DMS 273 treated with DMSO at 0.1 percent for 48 hours (cell line): Measurements from ENCODE around the gene B4GAT1.
"Not testable (repeated sequence)": the region's sequence is repeated elsewhere in the genome, so short reads cannot be mapped to it uniquely, and the experiment has no call there.

Experiments used
- DNase-seq: peaks from one replicate; lab custom pipeline; 2025; lab: John Stamatoyannopoulos, UW

B4GAT1 gene

DNA sequence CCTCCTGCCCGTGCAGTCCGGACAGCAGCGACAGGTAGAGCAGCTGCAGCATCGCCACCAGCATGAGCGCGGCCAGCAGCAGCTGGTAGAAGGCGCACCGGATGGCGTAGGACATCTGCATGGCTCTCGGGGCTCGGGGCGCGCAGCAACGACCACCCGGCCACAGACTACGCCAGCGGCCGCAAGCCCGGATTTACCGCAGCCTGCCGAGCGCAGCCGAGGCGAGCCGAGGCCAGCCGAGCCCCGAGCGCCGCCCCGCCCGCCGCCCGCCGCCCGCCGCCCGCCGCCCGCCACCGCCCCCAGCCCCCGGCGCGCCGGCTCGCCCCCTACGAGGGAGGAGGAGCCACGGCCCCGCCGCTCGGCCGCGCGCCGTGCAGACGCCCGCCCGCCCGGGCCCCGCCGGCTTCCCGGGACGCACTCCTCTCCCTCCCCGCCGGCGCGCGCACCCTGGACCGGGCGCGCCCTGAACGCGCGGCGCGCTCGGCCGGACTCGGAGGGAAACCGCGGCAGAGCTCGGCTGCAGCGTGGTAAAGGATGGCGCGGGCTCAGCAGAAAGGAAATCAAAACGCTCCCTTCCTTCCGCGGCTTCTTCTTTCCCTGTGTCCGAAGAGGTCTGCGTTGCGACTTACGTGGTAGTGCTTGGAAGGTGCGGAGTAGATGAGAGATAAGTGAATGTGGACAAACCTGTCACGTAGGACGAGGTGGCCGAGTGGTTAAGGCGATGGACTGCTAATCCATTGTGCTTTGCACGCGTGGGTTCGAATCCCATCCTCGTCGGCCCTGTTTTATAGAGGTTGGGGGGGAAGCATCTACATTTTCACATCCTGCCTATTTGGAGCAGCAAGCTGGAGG is at the start of gene B4GAT1:
TSS of gene B4GAT1 (minus strand) at position 205 of the 852 bp plus-strand sequence. CDS start at position 121, 84 bp downstream.
- DNase-seq = no peak

DNA sequence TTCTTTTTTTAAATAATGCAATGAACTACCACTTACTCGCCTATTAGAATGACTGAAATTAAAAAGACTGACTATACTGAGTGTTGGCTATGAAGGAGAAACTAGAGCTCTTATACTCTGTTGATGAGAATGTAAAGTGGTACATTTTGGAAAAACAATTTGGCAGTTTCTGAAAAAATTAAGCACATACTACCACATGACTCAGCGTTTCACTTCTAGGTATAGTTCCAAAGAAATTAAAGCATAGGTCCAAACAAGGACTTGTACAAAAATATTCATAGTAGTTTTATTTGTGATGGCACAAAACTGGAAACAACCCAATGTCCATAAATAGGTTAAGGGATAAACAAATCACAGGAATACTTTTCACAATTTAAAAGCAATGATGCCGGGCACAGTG is 46.5 kb upstream of the B4GAT1 start:
- DNase-seq = no peak

DNA sequence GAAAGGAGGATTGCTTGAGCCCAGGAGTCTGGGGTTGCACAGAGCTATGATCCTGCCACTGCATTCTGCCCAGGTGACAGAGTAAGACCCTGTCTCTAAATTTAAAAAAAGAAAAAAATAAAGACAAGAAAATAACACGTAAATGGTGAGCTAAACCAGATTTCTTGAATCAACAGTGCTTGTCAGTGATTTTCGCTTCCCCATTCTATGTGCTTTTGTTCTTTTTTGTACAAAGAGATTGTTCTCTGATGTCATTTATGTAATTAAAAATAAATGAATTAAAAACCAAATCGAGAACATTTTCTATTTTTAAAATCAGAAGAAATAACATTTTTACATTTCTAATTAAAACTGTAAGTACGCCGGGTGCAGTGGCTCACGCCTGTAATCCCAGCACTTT is 43.9 kb upstream of the B4GAT1 start:
- no peak for DNase-seq

DNA sequence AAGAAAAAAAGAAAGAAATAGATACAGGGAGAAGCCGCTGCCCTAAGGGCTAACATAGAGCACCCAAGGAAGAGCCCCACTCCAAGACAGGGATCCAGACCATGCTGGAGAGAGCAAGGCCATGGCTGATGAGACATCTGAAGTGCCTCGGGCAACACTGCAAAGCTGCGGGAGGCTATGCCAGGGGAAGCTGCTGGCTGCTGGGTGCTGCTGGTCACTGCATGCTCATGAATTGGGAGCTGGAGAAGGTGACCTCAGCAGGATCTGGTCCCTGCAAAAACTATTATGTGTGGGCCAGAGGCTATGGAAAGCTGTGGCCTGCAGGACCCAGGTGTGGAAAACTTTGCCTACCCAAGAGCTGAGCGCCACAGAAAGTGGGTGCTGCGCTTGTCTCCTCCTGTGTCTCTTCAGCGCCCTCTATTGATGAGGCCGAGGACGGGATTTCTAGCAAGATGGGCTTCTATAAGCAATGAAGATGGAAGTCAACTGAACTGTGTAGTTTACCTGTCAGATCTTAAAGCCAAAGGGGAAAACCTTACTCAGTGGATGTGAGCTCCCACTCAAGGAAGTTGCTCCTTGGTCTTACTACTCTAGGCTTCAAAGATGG is 41.5 kb upstream of the B4GAT1 start:
- peak; percentile 13 for DNase-seq

DNA sequence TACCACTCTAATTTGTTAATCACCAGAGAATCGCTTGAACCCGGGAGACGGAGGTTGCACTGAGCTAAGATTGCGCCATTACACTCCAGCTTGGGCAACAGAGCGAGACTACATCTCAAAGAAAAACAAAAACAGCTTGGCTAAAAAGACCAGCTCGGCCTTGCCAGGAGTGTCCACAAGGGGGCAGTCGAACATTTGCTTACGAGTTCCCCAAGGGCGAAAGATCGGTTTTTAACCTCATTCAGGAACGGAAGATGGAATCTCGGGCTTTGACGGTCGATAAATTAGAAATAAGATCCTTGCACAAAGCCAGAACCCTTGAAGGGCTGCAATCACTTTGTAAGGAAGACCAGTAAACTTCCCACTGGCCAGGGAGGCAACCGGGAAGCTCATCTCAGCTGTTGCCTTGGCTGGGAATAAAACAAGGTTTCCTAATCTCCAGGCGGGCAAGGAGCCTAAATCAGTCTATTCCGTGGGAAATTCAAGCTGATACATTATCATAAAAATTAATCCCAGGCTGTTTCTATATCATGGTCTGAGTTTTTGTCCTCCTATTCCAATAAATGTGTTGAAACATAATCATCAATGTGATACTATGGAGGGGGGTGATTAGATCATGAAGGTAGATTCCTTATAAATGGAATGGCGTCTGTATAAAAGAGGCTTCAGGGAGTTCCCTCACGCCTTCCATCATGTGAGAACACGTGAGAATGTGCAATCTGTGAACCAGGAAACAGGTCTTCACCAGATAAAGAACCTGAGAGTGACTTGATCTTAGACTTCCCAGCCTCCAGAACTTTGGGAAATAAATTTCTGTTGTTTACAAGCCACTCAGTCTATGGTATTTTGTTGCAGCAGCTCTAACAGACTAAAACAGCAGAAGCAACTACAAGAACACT is 39.0 kb upstream of the B4GAT1 start:
- peak; percentile 16 for DNase-seq

DNA sequence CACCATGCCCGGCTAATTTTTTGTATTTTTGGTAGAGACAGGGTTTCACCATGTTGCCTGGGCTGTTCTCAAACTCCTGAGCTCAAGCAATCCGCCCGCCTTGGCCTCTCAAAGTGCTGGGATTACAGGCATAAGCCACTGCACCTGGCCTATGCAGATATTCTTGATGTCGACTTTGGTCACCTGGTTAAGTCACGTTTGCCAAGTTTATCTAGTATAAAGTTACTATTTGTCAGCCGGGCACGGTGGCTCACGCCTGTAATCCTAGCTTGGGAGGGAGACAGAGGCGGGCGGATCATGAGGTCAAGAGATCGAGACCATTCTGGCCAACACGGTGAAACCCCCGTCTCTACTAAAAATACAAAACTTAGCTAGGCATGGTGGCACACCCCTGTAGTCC is 36.9 kb upstream of the B4GAT1 start:
- DNase-seq = not testable (repeated sequence)

DNA sequence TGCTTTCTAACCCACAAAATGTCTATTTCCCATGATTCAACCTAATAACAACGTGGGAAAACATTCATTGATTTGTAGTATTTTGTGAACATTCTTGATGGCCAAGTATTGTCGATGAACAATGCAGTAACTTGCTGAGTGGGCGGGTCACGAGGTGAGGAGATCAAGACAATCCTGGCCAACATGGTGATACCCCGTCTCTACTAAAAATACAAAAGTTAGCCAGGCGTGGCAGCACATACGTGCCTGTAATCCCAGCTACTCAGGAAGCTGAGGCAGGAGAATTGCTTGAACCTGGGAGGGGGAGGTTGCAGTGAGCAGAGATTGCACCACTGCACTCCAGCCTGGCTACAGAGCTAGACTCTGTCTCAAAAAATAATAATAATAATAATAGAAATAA is 32.8 kb upstream of the B4GAT1 start:
- DNase-seq = not testable (repeated sequence)

DNA sequence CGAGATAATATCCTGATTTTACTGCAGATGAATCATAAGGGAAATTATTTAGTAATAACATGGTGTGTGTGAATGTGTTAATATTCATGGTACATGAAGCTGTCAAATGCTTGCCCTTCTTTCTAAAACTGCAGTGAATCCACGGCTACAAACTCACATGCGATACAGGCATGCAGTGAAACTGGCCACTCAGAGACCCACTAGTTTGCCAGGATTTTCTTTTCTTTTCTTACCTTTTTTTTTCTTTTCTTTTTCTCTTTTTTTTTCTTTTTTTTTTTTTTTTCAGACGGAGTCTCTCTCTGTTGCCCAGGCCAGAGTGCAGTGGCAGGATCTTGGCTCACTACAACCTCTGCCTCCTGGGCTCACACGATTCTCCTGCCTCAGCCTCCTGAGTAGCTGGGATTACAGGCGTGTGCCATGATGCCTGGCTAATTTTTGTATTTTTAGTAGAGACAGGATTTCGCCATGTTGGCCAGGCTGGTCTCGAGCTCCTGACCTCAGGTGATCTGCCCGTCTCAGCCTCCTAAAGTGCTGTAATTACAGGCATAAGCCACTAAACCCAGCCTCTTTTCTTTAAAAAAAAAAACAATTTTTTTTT is 26.4 kb upstream of the B4GAT1 start:
- DNase-seq = not testable (repeated sequence)

DNA sequence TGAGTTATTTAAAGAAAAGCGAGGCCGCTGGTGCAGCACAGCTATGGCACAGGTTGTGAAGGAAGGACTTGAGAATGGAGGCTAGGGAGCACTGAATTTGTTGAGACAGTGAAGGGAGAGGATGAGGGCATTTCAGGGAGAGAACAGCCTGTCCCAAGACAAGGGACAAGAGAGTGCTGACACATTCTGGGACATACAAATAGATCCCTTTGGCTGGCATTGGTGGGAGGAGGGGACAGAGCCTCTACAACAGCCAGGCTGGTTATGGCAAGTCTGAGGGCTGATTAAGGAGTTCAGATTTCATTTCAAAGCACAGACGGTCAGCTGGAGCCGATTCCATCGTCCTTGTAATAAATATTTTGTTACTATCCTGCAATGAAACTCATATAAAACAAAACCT is 25.8 kb upstream of the B4GAT1 start:
- no peak for DNase-seq

DNA sequence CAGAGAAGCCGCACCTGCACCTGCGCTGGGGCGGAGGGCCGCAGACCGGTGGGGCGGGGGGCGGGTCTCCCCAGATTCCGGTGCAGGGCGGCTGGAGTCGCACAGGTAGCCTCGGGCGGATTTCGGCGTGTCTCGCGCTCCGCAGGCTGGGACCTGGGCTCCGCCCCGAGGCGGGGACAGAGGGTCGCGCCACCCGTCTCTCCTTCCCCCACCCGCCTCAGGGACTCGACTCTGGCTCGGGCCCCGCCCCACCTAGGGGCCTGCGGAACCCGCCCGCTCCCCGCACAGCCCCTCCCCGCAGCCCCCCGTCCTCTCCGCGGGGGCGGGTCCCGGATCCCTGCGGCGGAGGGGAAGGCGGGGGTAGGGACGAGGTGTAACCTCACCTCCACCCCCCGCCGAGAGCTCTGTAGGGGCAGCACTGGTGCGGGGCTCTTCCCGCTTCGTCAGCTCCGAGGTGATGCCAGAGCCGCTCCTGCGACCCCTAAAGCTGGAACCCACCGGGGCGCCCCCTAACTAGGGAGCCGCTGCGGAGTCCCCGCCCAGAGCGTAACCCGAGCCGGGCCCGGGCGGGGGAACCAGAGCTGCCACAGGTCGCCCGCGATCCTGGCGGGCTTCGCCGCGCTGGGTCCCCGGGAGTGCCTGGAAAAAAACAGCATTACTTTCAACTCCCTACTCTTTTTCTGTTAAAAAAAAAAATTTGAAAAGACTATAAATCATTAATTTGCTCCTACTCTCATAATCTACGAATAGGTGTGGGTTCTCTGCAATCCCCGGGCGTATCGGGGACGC is 24.4 kb upstream of the B4GAT1 start, which contains the start of gene SLC29A2:
TSS of gene SLC29A2 (minus strand) at position 134 of the 789 bp plus-strand sequence. CDS start 169 bp downstream, outside the sequence.
- peak; percentile 58 for DNase-seq

DNA sequence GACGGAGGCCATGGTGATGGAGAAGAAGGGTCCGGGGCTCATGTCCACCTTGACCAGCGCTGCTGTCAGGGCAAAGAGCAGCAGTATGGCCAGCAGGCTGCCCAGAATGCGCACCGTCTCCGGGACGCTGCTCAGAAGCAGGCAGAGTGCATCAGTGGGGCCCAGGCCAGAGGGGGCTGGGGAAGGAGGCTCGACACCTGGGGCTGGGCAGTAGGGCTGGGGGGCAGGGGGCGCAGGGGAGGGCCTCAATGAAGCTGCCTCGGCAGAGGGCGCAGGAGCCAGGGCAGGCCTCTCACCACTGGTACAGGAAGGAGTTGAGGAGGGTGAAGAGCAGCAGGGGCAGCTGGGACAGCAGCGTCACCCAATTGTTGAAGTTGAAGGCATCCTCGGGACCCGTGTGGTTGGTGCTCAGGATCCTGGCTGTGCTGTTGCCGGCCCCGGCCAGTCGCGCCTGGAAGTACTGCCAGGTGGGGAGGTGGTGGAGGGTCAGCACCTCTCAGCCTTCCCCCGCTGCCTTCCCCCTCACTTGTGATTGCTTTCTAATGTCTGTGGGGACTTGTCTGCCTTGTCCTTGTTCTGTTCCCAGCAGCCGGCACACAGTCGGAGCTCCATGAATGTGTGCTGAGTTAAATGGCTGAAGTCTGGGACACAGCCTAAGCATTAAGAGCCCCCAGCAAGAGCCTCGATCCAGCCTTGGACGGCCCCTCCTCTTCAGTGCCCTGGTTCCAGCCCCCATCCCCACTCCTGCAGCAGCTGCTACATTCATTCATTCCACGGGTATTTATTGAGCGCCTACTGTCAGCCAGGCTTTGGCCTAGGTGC is 21.9 kb upstream of the B4GAT1 start:
- no peak for DNase-seq

DNA sequence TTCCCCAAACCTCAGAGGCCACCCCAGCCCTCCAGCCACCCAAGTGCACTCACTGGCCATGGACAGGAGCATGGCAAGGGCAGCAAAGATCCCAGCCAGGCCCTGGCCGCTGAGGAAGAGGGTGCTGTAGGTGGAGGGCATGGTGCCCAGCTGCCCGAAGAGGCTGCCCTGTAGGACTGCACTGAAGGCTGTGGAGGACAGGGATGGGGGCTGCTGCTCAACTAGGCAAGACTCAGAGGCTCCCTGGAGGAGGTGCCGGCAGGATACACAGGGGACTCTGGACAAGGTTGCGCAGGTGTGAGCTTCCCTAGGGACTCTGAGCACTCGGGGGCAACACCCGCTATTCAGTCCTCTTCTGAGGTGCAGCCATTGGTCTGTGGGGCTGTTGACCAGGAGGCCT is 21.1 kb upstream of the B4GAT1 start:
- no peak for DNase-seq

DNA sequence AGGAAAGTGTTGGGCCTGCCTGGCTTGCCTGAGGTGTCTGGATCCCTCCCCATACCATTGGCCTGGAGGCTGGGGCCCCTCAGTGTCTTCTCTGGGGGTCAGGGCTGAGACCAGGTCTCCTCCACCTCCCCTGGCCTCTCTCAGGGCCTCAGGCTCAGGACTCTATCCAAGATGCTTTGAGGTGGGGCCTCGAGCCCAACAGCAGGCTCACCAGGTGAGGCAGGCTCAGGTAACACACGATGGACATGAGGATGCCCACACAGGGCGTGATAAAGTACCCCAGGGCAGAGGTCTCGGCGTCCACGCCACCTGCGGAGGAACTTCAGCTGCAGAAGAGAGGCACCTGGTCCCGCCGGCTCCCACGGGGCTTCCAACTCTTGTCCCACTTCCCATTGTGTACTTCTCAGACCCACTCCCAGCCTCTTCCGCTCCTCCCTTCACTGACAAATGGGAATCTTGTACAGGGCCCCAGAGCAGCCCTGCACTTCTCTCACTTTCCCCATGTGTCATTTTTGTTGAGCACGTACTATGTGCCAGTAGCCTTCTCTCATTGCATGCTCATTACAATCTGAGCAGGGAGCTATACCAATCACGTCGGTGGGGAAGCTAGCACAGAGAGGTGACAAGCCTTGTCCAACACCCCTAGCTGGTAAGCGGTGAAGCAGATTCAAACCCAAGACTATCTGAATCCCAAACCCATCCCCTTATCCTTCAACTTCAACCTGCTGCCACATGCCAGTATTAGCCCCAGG is 20.3 kb upstream of the B4GAT1 start:
- no peak for DNase-seq

DNA sequence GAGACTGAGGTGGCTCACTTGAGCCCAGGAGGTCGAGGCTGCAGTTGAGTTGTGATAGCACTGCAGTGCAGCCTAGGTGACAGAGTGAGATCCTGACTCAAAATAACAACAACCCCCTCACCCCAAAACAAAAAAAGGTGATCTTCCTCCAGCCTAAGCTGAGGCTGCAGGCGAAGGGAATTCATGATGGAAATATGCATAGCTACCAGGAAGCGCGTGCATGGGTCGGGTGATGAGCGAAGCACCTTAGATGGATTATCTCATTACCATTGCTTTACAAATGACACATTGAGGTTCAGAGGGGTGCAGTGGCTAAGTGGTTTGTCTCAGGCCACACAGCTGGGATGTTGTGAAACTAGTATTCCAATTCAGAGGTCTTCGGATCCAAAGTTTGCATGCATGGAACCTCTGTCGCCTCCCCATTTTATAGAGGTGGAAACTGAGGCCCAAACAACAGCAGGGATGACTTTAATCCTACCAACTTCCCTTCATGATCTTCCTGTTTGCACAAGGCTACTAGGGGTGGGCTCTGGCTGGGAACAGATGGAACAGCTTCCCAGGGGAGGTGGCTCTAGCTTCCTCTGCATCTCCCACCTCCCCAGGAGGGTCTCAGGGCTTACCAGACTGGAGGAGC is 19.5 kb upstream of the B4GAT1 start:
- DNase-seq = no peak

DNA sequence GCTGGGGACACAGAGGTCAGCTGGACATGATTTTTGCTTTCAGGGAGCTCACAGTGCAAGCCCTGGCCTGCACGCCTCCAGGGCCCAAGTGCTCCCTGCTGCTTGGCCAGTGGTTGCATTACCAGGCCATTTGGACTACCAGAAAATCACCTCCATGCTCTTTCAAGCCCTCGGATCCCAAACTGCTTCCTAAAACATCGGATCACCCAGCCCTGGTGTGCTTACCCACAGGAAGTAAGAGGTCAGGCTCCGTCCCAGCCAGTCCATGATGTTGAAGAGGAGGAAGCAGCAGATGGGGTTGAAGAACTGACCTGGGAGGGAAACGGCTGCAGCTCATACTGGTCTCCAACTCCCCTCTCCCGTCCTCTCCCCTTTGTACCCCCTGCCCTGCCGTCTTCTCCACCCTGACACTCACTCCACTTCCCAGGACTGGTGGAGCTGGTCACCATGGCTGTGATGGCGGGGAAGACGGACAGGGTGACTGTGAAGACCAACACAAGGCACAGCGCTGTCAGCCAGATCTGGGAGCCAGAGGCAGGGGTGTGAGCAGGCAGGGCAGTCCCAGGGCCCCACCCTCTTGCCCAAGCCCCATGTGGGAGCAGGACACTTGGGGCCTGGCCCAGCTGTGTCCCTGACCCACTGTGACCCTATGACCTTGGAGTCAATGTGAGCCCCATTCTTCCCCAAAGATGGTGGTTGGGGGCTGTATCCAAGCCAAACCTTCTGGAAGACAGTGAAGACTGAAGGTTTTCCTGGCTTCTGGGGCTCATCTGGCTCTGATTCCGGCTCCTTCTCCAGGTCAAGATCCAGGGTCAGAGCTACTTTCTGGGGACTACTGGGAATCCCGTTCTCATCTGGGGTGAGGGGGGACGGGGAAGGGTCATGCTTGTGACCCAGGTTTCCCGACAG is 18.5 kb upstream of the B4GAT1 start:
- no peak for DNase-seq

DNA sequence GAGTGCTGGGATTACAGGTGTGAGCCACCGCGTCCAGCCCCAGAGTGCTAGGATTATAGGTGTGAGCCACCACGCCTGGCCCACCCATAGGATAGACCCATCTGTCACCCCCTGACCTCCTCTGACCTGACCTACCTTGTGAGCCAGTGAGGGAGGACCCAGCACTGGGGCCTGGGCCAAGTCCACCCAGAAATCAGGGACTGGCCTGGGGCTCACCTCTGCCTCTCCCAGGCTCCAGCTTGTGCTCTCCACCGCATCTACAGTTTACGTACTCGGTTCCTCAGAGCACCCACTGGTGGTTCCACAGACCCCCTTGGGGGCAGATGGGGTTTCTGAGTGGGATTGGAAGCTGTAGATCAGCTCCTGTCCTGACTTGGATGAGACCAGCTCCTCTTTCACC is 17.7 kb upstream of the B4GAT1 start:
- no peak for DNase-seq

DNA sequence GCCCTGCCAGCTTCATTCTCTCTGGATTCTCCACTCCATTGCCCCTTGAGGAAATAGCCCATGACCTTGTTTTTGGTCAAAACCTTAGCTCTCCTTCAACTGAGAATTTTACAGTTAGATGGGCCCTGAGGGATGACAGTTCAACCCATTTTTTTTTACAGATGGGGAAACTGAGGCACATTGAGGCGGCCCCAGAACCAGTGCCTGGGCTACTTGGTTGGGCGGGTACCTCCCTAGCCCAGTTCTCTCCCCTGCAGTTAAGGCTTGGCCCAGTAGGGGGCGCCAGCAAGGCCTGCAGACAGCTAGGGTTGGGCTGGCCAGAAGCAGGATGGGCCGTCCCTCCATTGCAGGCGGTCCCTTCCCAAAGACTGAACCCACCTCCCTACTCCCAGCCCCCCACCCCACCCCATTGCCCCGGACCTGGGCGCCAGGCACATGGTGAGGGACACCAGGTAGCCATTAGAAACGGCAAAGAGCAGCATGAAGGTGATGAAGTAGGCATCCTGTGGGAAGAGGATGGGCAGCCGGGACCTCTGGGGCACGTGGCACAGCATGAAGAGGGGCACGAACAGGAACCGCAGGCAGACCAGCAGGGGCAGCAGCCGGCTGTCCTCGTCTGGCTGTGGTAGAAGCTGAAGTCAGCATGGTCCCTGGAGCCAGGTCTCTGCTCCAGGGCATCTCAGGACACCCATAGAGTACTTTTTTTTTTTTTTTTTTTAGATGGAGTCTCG is 16.5 kb upstream of the B4GAT1 start:
- no peak for DNase-seq
